ENCODE data around the gene PLPPR1. TPM values are rescaled to one million over a fixed set of nuclear protein-coding genes. Genes with fewer than 3 reads are reported as not detected.

Gene PLPPR1
- total RNA-seq, 3 donors from 2014 or later, result 0.31 to 1.9 (median 0.38) TPM

GRCh38 chr9:101362450-101362849 is 333.9 kb downstream of the PLPPR1 start:
- TF ChIP-seq CTCF (IDR thresholded peaks at IDR 0.05), result no peak
- DNase-seq (no peak), ATAC-seq (no peak)
- Histone ChIP-seq H3K4me1 (ENCODE audit: low read depth) (no peaks in the 10 kb centered on the region), H3K9me3 (no peaks in the 10 kb centered on the region), H3K4me3 (no peak overlapping the region), H3K36me3 (ENCODE audit: low read depth) (no peaks in the 10 kb centered on the region)
- intact Hi-C loops (cut with DNase I, micrococcal nuclease), result no loop called here

GRCh38 chr9:101365181-101365580 is 336.7 kb downstream of the PLPPR1 start:
- TF ChIP-seq CTCF (IDR thresholded peaks at IDR 0.05), result no peak
- H3K4me3 ChIP-seq, result no peak overlapping the region
- no peaks in the 10 kb centered on the region for H3K36me3 ChIP-seq (ENCODE audit: low read depth)
- H3K4me1 ChIP-seq (ENCODE audit: low read depth), result no peaks in the 10 kb centered on the region
- no peak for DNase-seq
- H3K9me3 ChIP-seq, result no peaks in the 10 kb centered on the region
- intact Hi-C loops (cut with DNase I, micrococcal nuclease), result no loop called here
- no peak for ATAC-seq

- intact Hi-C loops (cut with DNase I, micrococcal nuclease), result no loop called here
- DNase-seq (no peak), ATAC-seq (no peak)
- Histone ChIP-seq H3K4me3 (no peak overlapping the region), H3K36me3 (ENCODE audit: low read depth) (no peaks in the 10 kb centered on the region), H3K4me1 (ENCODE audit: low read depth) (no peaks in the 10 kb centered on the region), H3K9me3 (no peaks in the 10 kb centered on the region)
- TF ChIP-seq CTCF (IDR thresholded peaks at IDR 0.05), result no peak
These were observed 337.7 kb downstream of the PLPPR1 start for GRCh38 chr9:101366038-101366756.

- H3K4me1 ChIP-seq (ENCODE audit: low read depth), result no peaks in the 10 kb centered on the region
- no peaks in the 10 kb centered on the region for H3K36me3 ChIP-seq (ENCODE audit: low read depth)
- H3K4me3 ChIP-seq, result no peak overlapping the region
- no peaks in the 10 kb centered on the region for H3K9me3 ChIP-seq
- no peak for TF ChIP-seq CTCF (IDR thresholded peaks at IDR 0.05)
- DNase-seq (no peak), ATAC-seq (no peak)
- intact Hi-C loops (cut with DNase I, micrococcal nuclease), result no loop called here
These were observed 338.8 kb downstream of the PLPPR1 start for GRCh38 chr9:101367323-101367722.

GRCh38 chr9:101369286-101369685 is 340.8 kb downstream of the PLPPR1 start:
- Histone ChIP-seq H3K4me1 (ENCODE audit: low read depth) (no peaks in the 10 kb centered on the region), H3K4me3 (no peak overlapping the region), H3K9me3 (no peaks in the 10 kb centered on the region), H3K36me3 (ENCODE audit: low read depth) (no peaks in the 10 kb centered on the region)
- intact Hi-C loops (cut with DNase I, micrococcal nuclease), result no loop called here
- ATAC-seq (no peak), DNase-seq (no peak)
- no peak for TF ChIP-seq CTCF (IDR thresholded peaks at IDR 0.05)
